Smooth muscle cell (in vitro differentiated cells): Measurements from ENCODE around the gene GOT1. TPM values are rescaled to one million over a fixed set of nuclear protein-coding genes. Genes with fewer than 3 reads are reported as not detected.

ENCODE experiments used
- DNase-seq: peaks from one replicate; lab custom pipeline; 2025; ENCODE audit not compliant: unreplicated experiment; lab: John Stamatoyannopoulos, UW
- H2AFZ ChIP-seq: fragments of 200-600 bp; sonication (generic); 2 replicates; pipeline ENCODE4 v1.6.0; 2016; ENCODE audit warnings: antibody characterized with exemption, low read depth, mild to moderate bottlenecking
- H3F3A ChIP-seq: fragments of 200-600 bp; sonication (generic); 2 replicates; pipeline ENCODE4 v1.6.0; 2017; ENCODE audit warnings: antibody characterized with exemption, low read depth
- H3K27ac ChIP-seq: fragments of 200-600 bp; sonication (generic); 2 replicates; pipeline ENCODE4 v1.5.1; 2016; ENCODE audit warnings: low read depth, mild to moderate bottlenecking
- H3K27me3 ChIP-seq: fragments of 200-600 bp; sonication (generic); 2 replicates; pipeline ENCODE4 v1.6.1; 2016; ENCODE audit warnings: low read depth, mild to moderate bottlenecking
- H3K36me3 ChIP-seq: fragments of 200-600 bp; sonication (generic); 2 replicates; pipeline ENCODE4 v1.5.1; 2016; ENCODE audit warnings: low read depth
- H3K4me1 ChIP-seq: fragments of 200-600 bp; sonication (generic); 2 replicates; pipeline ENCODE4 v1.5.1; 2016; ENCODE audit warnings: low read depth
- H3K4me2 ChIP-seq: fragments of 200-600 bp; sonication (generic); 2 replicates; pipeline ENCODE4 v1.6.0; 2016; ENCODE audit warnings: mild to moderate bottlenecking
- H3K4me3 ChIP-seq: fragments of 200-600 bp; sonication (generic); 2 replicates; pipeline ENCODE4 v1.5.1; 2016; ENCODE audit warnings: mild to moderate bottlenecking
- H3K79me2 ChIP-seq: fragments of 200-600 bp; sonication (generic); 2 replicates; pipeline ENCODE4 v1.6.0; 2016; ENCODE audit warnings: low read depth, mild to moderate bottlenecking
- H3K9ac ChIP-seq: fragments of 200-600 bp; sonication (generic); 2 replicates; pipeline ENCODE4 v1.6.0; 2016; ENCODE audit warnings: low read depth
- H3K9me3 ChIP-seq: fragments of 200-600 bp; sonication (generic); replicated peaks from 2 replicates; pipeline ENCODE4 v1.5.1; 2016; ENCODE audit warnings: low read depth
- H4K20me1 ChIP-seq: fragments of 200-600 bp; sonication (generic); 2 replicates; pipeline ENCODE4 v1.6.0; 2016; ENCODE audit warnings: low read depth
- WGBS: methylation state at CpG from one replicate; pipeline ENCODE4 v1.1.7; 2016; ENCODE audit warnings: low lambda C conversion rate; 5-methylcytosine and 5-hydroxymethylcytosine counted together
- polyA plus RNA-seq: library from polyadenylated mRNA; unstranded; fragments of >200 nt; fragmentation: Nextera tagmentation; extraction: Ambion mirVana; gene quantifications from 2 replicates; pipeline ENCODE4 v1.2.1, GENCODE V29; 2016
- total RNA-seq: library from RNA; depleted of rRNA; stranded (reverse); fragments of >200 nt; gene quantifications from 2 replicates; pipeline ENCODE4 v1.2.3, GENCODE V29; 2014
- TF ChIP-seq, protein P1 (sequence below): fragments of 200-600 bp; sonication (generic); IDR thresholded peaks from 2 replicates; pipeline ENCODE4 v1.5.1; 2017; ENCODE audit warnings: borderline replicate concordance, mild to moderate bottlenecking, antibody characterized with exemption; ENCODE audit not compliant: insufficient read depth, poor library complexity, severe bottlenecking

The GOT1 gene
- total and polyA plus RNA-seq, 2 experiments from 2014 or later, result 34.7 to 44.4 TPM

DNA sequence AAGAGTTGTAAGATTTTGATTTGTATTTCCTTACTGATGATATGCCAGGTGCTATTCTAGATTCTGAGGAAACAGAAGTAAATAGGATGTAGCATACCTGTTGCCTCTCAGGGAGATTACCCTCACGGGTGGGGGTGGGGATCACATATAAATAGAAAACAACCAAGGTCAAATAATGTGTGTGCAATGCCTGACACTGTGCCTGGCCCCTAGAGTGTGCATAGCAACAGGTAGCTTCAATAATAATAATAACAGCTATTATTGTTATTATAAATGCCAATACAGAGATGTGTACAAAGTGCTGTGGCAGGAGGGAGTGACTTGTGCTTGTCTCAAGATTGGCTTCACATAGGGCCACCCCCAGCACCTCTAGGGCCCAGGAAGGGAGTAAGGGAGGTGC, 77.2 kb downstream of the GOT1 start:
- WGBS, result 89% methylated on average over 1 of the region's 1 CpG
- H3K27me3 ChIP-seq, result peaks cover 13% of the 10 kb centered on the region
- H3K27ac ChIP-seq, result no peak overlapping the region
- H2AFZ ChIP-seq, result no peak overlapping the region
- DNase-seq, result no peak
- no peak overlapping the region for H3K9ac ChIP-seq
- no peaks in the 10 kb centered on the region for H4K20me1 ChIP-seq
- H3K79me2 ChIP-seq, result no peaks in the 10 kb centered on the region
- H3K9me3 ChIP-seq, result no peaks in the 10 kb centered on the region
- no peaks in the 10 kb centered on the region for H3K36me3 ChIP-seq
- H3K4me1 ChIP-seq, result no peaks in the 10 kb centered on the region
- H3K4me3 ChIP-seq, result no peak overlapping the region
- TF ChIP-seq, protein P1, sequence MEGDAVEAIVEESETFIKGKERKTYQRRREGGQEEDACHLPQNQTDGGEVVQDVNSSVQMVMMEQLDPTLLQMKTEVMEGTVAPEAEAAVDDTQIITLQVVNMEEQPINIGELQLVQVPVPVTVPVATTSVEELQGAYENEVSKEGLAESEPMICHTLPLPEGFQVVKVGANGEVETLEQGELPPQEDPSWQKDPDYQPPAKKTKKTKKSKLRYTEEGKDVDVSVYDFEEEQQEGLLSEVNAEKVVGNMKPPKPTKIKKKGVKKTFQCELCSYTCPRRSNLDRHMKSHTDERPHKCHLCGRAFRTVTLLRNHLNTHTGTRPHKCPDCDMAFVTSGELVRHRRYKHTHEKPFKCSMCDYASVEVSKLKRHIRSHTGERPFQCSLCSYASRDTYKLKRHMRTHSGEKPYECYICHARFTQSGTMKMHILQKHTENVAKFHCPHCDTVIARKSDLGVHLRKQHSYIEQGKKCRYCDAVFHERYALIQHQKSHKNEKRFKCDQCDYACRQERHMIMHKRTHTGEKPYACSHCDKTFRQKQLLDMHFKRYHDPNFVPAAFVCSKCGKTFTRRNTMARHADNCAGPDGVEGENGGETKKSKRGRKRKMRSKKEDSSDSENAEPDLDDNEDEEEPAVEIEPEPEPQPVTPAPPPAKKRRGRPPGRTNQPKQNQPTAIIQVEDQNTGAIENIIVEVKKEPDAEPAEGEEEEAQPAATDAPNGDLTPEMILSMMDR, result no peak
- no peaks in the 10 kb centered on the region for H3F3A ChIP-seq
- H3K4me2 ChIP-seq, result no peak overlapping the region

DNA sequence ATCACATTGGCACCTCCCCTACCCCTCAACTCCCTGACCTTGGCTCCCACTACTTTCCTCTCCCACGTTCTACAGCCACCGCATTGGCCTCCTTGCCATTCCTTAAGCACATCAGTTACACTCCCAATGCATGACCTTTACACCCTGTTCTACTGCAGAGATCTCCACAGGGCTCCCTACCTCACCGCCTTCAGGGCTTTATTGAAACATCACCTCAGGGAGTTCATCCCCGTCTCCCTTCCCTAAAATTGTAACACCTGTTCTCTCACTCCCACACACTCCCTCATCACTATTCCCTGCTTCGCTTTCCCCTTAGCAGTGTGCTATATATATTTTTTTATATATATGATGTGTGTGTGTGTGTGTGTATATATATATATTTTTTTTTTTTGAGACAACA, 82.8 kb downstream of the GOT1 start:
- Histone ChIP-seq H2AFZ (no peak overlapping the region), H3K27ac (no peak overlapping the region), H3K4me1 (no peaks in the 10 kb centered on the region), H3F3A (no peaks in the 10 kb centered on the region), H3K4me2 (no peak overlapping the region), H3K9me3 (no peaks in the 10 kb centered on the region), H3K9ac (no peak overlapping the region), H3K36me3 (no peaks in the 10 kb centered on the region), H3K27me3 (peaks cover 6% of the 10 kb centered on the region), H4K20me1 (no peaks in the 10 kb centered on the region), H3K4me3 (no peak overlapping the region), H3K79me2 (no peaks in the 10 kb centered on the region)
- TF ChIP-seq, protein P1, result no peak
- no peak for DNase-seq
- WGBS, result 89% methylated on average over 5 of the region's 5 CpGs

Other genes starting within 250 kb of the GOT1 start
- gene HPSE2, start 194.8 kb downstream of the GOT1 start, total RNA-seq, result 0.13 and 0.90 TPM in 2 replicates
- gene HPSE2, start 194.8 kb downstream of the GOT1 start, polyA plus RNA-seq, result not detected in 2 replicates
- gene CNNM1, start 101.3 kb downstream of the GOT1 start, total RNA-seq, result 0.04 TPM in 1 of 2 replicates, not detected in the other
- not detected in 2 replicates for gene CNNM1, start 101.3 kb downstream of the GOT1 start, polyA plus RNA-seq
- not detected in 2 replicates for gene NKX2-3, start 102.3 kb upstream of the GOT1 start, total RNA-seq
- gene NKX2-3, start 102.3 kb upstream of the GOT1 start, polyA plus RNA-seq, result not detected in 2 replicates
- 41.1 and 43.3 TPM in 2 replicates for gene SLC25A28, start 189.8 kb upstream of the GOT1 start, total RNA-seq
- 35.0 and 47.1 TPM in 2 replicates for gene SLC25A28, start 189.8 kb upstream of the GOT1 start, polyA plus RNA-seq
- gene ENTPD7, start 228.9 kb upstream of the GOT1 start, total RNA-seq, result 39.9 and 41.1 TPM in 2 replicates
- gene ENTPD7, start 228.9 kb upstream of the GOT1 start, polyA plus RNA-seq, result 7.5 and 7.9 TPM in 2 replicates